HG02870 (cell line): ENCODE results near the gene RTN4.
"Not testable (repeated sequence)": the region's sequence is repeated elsewhere in the genome, so short reads cannot be mapped to it uniquely, and the experiment has no call there.

ENCODE experiments used
- ATAC-seq: cut with Tn5 transposase; IDR thresholded peaks from one replicate; pipeline ENCODE4 v1.9.1; 2021; ENCODE audit warnings: mild to moderate bottlenecking, moderate library complexity; ENCODE audit not compliant: unreplicated experiment

The RTN4 gene

DNA sequence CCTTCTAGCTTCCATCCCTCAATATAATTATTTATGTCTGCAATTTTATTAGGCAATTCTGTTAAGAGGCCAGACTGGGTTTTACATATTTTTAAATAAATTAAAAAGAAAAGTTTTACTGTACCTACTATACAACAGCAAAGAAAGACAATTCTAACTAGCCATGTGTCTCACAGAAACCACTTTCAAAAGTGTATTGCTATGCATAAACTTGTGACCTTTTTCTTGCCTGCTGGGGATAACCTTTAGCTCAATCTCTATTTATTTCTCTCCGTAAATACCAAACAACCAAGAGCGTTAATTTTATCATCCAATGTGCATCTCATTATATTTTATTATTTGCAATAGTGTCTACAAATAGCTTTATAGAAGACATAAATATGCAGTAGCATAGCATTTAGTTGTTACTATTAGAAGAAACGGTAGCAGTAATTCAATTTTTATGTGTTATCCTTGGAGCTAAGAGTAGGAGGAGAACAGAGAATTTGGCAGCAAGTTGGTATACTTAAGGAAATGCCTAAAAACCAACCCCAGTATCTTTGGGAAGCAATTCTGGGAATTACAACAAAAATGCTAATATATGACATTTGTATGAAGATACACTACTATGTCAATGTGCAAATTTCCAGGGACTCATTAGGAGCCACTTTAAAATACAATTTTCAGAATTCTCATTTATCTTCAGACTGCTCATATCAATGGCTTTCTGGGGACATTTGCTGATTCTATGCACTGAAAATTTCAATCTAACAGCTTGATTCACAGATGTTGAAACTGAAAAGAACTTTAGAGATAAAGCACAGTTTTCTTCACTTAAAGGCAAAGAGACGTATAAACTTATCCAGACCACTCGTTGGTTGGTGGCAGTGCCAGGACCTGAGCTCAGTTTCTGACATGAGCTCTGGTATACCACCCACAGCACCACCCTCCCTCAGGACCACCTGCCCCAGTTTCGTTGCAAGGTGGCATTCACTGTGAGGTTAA is 23.0 kb upstream of the RTN4 start:
- no peak for ATAC-seq

DNA sequence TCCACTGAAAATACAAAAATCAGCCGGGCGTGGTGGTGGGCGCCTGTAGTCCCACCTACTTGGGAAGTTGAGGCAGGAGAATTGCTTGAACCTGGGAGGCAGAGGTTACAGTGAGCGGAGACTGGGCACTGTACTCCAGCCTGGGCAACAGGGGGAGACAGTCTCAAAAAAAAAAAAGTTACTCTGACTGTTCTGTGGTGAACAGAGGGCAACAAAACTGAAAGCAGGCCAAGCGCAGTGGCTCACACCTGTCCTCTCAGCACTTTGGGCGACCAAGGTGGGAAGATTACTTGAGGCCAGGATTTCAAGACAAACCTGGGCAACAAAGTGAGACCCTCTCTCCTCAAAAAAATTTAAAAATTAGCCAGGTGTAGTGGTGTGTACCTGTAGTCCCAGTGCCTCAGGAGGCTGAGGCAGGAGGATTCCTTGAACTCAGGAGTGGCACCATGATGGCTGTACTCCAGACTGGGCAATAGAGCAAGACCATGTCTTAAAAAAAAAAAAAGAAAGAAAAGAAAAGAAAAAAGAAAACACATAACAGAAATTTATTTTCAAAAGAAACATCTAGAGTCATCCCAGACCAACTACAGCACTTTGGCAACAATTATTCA is 13.6 kb upstream of the RTN4 start:
- no peak for ATAC-seq

DNA sequence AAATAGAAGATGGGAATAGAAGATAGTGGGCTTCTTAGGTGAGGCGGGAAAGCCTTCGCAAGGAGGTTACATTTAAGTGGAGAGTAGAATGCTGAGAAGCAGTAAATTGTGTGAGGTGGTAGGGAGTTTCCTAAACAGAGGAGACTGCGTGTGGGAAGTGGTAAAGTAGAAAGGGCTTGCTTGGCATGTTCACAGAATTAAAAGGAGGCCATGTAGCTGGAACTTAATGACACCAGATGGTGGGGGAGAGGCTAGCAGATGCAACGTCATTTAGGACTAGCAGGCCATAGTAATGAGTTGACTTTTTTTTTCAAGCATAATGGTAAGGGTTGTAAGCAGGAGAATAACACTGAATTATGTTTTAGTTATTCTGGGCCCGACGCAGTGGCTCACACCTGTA is 13.0 kb upstream of the RTN4 start:
- no peak for ATAC-seq

DNA sequence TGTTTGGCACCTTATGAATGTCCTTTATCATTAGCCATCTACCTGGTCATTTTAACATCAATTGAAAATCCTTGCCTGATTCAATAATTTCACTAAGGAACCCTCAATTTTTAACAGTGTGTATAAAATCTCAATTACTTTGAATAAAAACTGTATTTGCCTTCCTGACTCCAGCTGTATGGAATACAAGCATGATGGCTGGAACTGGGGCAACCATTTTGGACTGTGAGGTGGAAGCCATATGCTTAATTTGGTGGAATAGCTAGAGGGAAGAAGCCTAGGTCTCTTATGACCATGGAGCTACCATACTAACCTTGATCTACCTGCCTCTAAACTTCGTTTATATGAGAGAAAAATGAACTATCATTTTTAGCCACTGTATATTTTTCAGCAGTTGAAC is 12.5 kb upstream of the RTN4 start:
- no peak for ATAC-seq

DNA sequence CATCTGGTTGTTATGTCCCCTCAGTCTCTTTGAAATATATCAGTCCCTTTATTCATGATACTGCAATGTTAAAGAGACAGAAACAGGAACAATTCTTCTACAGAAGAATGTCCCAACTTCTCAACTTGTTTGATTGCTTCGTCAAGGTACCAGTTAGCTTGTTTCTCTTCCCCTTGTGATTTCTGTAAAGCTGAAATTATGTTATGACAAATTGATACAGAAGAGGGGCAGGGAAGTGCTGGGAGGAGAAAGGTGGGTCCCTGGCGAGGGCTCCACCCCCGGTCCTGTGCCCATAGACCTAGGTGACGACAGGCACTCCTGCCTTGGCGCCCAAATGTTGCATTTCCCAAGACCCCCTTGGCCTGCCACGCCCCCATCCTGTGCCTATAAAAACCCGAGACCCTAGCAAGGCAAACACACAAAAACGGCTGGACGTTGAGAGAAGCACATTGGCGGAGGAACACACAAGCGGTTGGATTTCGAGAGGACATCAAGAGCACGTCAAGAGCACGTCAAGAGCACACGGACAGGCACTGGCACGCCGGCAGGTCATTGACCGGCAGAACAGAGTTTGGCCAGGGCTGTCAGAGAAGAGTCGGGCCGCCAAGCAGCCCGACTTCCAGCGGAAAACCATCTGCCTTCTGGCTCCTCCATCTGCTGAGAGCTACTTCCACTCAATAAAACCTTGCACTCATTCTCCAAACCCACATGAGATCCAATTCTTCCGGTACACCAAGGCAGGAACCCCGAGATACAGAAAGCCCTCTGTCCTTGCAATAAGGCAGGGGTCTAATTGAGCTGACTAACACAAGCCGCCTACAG is 11.5 kb upstream of the RTN4 start:
- no peak for ATAC-seq

DNA sequence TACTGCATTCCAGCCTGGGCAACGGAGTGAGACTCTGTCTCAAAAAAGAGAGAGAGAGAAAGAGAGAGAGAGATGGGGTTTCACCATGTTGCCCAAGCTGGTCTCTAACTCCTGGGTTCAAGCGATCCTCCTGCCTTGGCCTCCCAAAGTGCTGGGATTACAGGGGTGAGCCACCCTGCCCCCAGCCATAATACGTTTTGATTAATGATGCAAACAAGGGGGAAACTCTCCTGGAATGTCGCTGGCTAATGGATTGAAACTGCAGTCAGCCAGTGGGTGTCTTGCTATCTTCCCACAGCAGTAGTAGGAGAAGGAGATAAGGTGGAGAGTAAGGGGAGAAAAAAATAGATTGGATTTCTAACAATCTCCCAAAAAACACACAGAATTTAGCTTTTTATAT is 9.5 kb upstream of the RTN4 start:
- no peak for ATAC-seq

DNA sequence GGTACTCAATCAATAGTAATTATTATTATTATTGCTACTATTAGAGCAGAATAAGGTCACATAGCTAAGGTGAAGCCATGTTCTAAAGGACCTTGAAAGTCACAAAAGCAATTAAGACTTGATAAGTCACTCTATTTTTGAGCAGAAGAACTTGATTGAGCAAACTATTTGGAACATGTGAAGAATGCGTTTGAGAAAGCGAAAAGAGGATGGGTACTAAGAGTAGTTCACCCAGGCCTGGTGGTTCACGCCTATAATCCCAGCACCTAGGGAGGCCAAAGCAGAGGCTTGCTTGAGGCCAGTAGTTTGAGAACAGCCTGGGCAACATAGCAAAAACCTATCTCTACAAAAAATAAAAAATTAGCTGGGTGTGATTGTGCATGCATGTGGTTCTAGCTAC is 7.2 kb upstream of the RTN4 start:
- no peak for ATAC-seq

DNA sequence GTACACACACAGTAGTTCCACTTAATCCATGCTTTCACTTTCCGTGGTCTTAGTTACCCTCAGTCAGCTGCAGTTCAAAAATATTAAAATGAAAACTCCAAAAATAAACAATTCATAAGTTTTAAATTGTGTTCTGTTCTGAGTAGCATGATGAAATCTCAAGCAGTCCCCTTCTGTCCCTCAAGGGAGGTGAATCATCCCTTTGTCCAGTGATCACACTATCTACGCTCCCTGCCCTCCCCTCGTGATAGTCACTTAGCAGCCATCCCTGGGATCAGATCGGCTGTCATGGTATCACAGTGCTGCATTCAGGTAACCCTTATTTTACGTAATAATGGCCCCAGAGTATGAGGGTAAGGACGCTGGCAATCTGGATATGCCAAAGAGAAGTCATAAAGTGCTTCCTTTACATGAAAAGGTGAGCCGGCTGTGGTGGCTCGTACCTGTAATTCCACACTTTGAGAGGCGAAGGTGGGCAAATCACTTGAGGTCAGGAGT is 5.8 kb upstream of the RTN4 start:
- ATAC-seq, result no peak

DNA sequence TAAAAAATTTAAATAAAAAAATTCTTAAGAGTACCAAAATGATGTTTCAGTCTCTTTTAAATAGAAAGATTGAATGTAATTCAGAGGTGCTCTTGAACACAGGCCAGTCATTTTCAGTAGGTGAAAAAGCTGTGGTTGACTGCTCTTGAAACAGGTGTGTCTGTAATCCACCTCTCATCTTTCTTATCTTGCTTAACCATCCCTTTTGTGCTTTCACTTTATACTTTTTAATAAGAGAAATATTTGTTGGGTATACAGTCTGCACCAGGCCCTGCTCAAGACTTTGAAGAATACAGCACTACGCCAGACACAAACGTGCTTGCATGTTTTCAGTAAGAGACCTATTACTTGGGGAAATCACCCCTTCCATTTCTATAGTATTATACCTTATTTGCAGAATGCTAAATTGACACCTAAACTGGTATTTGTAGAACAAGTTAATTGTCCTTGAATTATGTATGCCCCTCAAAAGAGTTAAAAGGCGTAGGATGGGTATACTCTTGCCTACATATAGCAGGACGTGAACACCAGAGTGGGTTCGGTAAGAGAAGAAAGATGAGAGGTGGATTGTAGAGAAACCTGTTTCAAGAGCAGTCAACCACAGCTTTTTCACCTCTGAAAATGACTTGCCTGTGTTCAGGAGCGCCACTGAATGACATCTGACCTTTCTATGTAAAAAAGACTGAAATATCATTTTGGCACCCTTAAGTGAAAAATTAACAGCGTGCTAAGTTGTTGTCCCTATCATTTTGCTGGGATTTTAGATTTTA is 4.0 kb upstream of the RTN4 start:
- peak; percentile 29 for ATAC-seq

DNA sequence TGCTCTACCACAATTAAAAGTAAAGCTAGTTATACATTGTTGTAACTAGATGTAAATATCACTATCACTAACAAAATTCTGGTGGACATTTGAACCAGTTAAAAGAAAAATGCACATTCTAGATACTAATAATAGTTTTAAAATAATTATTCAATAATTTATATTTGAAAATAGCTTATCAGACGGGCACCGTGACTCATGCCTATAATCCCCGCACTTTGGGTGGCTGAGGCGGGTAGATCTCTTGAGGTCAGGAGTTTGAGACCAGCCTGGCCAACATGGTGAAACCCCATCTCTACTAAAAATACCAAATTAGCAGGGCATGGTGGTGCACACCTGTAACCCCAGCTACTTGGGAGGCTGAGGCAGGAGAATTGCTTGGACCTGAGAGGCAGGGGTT is 3.0 kb upstream of the RTN4 start:
- not testable (repeated sequence) for ATAC-seq

DNA sequence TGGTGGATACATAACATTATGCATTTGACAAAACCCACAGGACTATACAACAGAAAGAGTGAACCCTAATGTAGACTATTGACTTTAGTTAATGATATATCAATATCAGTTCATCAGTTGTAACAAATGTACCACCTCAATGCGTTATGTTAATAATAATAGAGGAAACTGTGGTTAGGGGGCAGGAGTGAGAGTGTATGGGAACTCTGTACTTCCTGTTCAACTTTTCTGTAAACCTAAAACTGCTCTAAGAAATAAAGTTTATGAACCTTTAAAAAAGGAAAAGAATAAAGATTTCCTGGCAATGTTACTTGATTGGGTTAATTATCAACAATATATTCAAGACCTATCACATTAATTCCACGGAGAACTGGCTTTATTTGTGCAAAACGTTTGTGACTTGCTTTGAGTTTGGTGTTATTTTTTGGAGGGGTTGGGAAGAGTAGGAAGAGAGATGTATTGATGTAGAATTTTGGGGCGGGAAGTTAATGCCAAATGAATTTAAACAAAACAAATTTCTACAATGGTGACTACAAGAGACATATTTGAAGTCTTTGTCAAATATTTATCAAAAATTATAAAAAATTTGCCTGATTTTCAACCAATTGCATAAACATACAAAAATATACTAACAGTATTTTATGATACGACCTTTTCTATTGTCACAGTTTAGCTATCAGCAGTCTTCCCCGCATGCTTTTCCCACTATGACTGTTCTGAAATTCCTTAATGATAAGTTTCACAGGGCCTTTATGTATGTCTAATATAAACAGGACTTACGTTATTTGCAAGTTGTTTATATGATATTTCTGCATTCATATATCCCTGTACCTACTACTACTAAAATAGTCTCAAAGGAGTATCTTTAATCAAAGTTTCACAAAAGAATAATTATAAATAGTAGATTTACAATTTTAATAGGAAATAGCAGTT is 2.1 kb upstream of the RTN4 start:
- ATAC-seq, result no peak

DNA sequence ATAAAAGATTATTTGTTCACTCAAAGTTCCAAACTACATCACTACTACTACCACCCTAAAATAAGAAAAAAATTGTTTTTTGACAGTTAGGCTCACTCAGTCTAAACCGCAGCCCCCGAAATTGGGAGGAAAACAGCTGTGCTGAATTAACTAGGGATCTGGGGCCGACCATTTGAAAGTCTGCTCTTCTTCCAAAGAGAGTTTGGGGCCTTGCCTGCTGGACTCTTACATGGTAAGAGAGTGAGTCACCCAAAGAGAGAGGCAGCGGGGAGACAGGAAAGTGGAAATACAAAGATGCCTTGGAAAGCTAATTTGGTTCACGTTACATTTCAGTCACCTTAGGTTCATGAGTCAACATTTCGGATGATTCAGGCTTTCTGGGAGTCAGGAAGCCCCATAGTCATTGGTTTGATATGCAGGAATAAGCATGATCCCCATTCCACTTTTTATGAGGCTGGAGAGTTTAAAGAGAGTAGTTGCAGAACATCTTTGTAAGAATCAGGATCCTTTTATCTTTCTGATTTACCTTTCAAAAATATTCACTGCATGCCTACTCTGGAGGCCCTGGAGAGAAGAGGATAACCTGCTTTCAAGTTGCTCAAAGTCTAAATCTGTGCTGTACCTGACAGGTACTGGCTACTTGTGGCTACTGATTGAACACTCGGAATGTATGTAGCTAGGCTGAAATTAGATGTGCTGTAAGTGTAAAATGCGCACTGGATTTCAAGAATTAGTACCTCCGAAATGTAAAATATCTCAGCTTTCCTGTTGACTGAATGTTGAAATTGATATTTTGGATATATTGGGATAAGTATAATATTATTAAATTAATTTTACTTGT is 995 bp upstream of the RTN4 start:
- ATAC-seq, result no peak

DNA sequence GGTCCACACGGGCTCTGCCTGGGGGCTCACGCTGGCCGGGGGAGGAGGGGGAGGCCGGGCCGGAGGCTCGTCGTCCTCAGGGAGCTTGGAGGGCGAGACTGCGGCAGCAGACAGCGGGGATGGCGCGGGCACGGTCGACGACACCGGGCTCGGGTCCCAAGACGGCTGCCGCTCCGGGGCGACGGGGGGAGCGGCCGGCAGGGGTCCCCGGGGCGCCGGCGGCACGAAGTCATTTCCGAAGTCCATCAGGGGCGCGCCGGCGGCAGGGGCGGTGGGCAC is 491 bp downstream of the RTN4 start:
- ATAC-seq, result no peak

DNA sequence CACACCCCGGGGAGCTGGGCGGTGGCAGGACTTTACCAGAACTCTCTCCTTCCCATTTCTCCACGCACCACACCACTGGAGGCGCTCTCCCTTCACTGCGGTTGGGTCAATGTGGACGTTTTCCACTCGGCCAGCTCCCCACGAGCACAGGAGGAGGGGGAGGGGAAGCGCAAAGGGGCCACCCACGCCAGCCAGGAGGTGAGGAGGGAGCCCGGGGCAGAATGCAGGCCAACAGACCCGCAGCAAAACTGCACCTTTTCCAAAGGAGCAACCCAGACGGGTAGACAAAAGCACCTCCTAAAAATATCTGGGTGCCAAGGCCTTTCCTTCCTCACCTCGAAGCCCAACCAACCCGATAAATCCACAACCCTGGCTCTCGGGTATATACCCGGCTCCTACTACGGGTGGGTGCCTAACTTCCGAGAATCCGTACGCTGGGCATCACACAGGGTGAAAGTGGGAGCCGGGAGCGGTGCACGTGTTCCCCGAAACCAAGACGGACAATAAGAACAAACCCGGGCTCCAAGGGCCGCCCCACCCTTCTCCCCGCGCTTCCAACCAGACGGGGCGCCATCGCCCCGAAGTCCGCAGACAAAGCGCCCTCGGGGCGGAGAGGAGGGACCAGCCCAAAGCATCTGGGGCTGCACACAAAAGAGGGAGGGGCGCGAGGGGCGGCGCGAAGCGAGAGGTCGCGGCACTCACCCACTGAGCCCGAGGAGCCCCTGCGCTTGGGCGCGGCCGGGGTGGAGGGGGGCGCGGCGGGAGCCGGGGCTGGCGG is 1.0 kb downstream of the RTN4 start:
- ATAC-seq, result no peak

DNA sequence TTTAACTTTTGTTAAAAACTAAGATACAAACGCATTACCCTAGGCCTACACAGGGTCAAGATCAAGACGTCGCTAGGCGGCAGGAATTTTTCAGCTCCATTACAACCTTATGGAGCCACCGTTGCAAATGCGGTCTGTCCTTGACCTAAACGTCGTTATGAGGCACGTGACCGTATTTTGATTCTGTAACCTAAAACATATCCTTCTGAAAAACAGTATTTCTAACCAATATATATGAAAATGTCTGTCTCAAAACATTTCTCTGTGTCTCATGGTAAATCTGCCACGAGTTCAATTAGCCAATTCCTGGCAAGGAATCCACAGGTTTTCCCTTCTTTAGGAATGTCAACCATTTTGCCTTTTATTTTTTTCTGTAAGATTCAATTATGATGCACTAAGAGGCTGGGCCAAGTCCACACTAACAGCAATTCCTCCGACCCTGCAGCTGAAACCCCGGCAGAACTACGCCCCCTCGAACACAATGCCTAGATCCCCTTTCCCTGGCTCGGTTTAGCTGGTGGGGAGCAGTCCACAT is 1.7 kb downstream of the RTN4 start:
- no peak for ATAC-seq

DNA sequence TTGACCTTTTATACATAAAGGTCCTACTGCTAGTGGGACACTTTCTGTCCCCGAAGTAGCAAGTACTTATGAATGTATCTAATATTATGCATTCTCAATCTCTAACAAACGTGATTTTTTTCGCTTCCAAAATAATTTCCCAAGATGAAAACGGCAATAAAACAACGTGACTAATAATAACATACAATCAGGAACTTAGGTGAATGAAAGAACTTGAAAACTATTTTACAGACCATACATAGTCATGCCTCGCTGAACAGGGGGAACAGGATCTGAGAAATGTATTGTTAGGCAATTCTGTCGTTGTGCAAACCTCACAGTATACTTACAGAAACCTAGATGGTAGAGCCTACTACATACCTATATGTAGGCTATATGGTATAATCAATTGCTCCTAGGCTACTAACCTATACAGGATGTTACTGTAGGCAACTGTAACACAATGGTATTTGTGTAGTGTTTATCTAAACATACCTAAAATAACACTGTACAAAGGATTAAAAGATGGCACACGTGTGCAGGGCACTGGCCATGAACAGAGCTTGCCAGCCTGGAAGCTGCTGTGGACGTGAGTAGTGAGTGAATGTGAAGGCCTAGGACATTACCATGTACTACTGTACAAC is 2.5 kb downstream of the RTN4 start:
- ATAC-seq, result no peak

DNA sequence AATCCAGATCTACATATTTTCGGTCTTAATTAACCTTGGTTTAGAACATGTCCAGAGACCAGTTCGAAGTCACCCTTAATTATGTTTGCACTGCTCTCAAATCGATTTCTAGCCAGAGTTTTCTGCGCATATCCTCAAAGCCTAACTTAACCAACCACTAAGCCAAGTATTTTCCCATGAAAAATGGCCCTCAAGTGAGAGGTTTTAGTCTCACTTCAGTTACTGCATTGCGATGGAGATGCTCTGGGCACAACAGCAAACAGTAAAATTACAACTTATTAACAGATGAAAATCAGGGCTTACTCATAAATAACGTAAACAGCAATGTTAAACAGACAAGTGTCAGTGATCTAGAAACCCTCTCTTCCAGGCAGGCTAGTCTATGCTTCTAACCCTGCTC is 4.5 kb downstream of the RTN4 start:
- no peak for ATAC-seq
